ENCODE data around the gene SLCO1B3.

Gene SLCO1B3

GRCh38 chr12:20822415-20822814 is 11.9 kb downstream of the SLCO1B3 start:
- no peak for TF ChIP-seq CTCF (IDR thresholded peaks at IDR 0.05; ENCODE audit: low read depth, low read length, missing control alignments)
- DNase-seq (ENCODE audit: extremely low read depth, low read depth) = no peak
- H3K4me3 ChIP-seq (replicated peaks; ENCODE audit: low read depth, low read length) = no peak overlapping the region

GRCh38 chr12:20822925-20823324 is 12.4 kb downstream of the SLCO1B3 start:
- no peak for TF ChIP-seq CTCF (IDR thresholded peaks at IDR 0.05; ENCODE audit: low read depth, low read length, missing control alignments)
- no peak for DNase-seq (ENCODE audit: extremely low read depth, low read depth)
- no peak overlapping the region for H3K4me3 ChIP-seq (replicated peaks; ENCODE audit: low read depth, low read length)

GRCh38 chr12:20829919-20830318 is 19.4 kb downstream of the SLCO1B3 start:
- TF ChIP-seq CTCF (IDR thresholded peaks at IDR 0.05; ENCODE audit: low read depth, low read length, missing control alignments) = no peak
- H3K4me3 ChIP-seq (replicated peaks; ENCODE audit: low read depth, low read length) = no peak overlapping the region
- DNase-seq (ENCODE audit: extremely low read depth, low read depth) = no peak

GRCh38 chr12:20830456-20830855 is 20.0 kb downstream of the SLCO1B3 start:
- no peak for DNase-seq (ENCODE audit: extremely low read depth, low read depth)
- H3K4me3 ChIP-seq (replicated peaks; ENCODE audit: low read depth, low read length) = no peak overlapping the region
- no peak for TF ChIP-seq CTCF (IDR thresholded peaks at IDR 0.05; ENCODE audit: low read depth, low read length, missing control alignments)

- TF ChIP-seq CTCF (IDR thresholded peaks at IDR 0.05; ENCODE audit: low read depth, low read length, missing control alignments) = no peak
- DNase-seq (ENCODE audit: extremely low read depth, low read depth) = no peak
Measured at GRCh38 chr12:20832911-20833310, 22.4 kb downstream of the SLCO1B3 start.

GRCh38 chr12:20852649-20853048 is 42.1 kb downstream of the SLCO1B3 start:
- H3K4me3 ChIP-seq (replicated peaks; ENCODE audit: low read depth, low read length) = no peak overlapping the region
- DNase-seq (ENCODE audit: extremely low read depth, low read depth) = no peak
- no peak for TF ChIP-seq CTCF (IDR thresholded peaks at IDR 0.05; ENCODE audit: low read depth, low read length, missing control alignments)

More at GRCh38 chr12:20832911-20833310, 22.4 kb downstream of the SLCO1B3 start:
- no peak overlapping the region for H3K4me3 ChIP-seq (replicated peaks; ENCODE audit: low read depth, low read length)

- no peak for DNase-seq (ENCODE audit: extremely low read depth, low read depth)
- no peak overlapping the region for H3K4me3 ChIP-seq (replicated peaks; ENCODE audit: low read depth, low read length)
- TF ChIP-seq CTCF (IDR thresholded peaks at IDR 0.05; ENCODE audit: low read depth, low read length, missing control alignments) = no peak
Measured at GRCh38 chr12:20863056-20863455, 52.6 kb downstream of the SLCO1B3 start.
